ENCODE measurements around the gene OVCA2.

The OVCA2 gene

DNA sequence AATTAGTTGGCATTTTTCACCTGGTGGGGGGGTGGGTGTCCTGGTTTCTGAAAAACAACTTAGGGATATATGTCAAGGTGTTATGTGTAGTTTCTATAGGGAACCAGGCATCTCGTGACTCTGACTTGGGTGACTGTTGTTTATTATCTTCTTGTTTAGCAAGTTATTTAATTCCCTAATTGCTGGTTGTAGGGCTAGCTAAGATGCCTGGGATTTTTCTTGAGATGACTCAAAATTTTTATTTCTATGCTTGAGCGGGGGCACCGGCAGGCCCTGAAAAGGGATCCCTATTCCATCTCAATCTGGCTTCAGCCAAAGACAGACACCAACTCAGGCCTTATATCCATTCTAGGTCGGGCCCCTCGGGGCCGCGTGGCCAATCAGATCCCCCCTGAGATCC lies 8.7 kb upstream of the OVCA2 start:
- Histone ChIP-seq H3K36me3 (peaks cover 22 to 46% (median 35%) of the 10 kb centered on the region in 3 donors), H3K27ac (no peak overlapping the region), H3K4me3 (no peak overlapping the region), H3K27me3 (peaks cover 0 to 16% of the 10 kb centered on the region in 2 donors), H3K4me1 (peaks cover 0 to 26% (median 17%) of the 10 kb centered on the region in 4 donors), H3K9me3 (no peaks in the 10 kb centered on the region)
- TF ChIP-seq, protein P1, sequence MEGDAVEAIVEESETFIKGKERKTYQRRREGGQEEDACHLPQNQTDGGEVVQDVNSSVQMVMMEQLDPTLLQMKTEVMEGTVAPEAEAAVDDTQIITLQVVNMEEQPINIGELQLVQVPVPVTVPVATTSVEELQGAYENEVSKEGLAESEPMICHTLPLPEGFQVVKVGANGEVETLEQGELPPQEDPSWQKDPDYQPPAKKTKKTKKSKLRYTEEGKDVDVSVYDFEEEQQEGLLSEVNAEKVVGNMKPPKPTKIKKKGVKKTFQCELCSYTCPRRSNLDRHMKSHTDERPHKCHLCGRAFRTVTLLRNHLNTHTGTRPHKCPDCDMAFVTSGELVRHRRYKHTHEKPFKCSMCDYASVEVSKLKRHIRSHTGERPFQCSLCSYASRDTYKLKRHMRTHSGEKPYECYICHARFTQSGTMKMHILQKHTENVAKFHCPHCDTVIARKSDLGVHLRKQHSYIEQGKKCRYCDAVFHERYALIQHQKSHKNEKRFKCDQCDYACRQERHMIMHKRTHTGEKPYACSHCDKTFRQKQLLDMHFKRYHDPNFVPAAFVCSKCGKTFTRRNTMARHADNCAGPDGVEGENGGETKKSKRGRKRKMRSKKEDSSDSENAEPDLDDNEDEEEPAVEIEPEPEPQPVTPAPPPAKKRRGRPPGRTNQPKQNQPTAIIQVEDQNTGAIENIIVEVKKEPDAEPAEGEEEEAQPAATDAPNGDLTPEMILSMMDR (IDR thresholded peaks at IDR 0.05): no peak
- no peak for DNase-seq
- intact Hi-C loops (cut with DNase I; ENCODE audit: low total_unique reads): loop anchor here (10.0 kb wide), 2 partner anchors 318 to 378 kb away; partner anchors contain the start of gene TLCD2

DNA sequence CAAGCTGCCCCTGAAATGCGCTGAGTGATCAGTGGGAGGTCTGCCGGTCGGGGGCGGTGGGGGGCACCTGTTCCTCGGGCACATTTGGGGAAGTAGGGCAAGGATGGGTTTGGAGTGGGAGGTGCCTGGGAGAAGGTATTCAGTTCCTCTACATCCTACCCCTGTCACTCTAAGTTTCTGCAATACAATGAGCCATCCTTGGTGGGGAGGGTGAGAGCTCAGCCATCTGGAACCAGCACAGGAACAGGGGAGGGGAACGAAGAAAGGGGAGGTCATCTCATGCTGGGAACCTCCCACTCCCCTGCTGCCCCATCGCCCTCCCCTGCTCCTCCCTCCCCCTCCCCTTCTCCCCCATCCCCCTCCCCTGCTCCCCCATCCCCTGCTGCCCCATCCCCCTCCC lies 7.7 kb upstream of the OVCA2 start:
- no peaks in the 10 kb centered on the region for H3K9me3 ChIP-seq
- peaks cover 22 to 55% (median 35%) of the 10 kb centered on the region in 3 donors for H3K36me3 ChIP-seq
- TF ChIP-seq, protein P1 (IDR thresholded peaks at IDR 0.05): no peak
- H3K4me3 ChIP-seq: no peak overlapping the region
- H3K4me1 ChIP-seq: peaks cover 0 to 26% (median 17%) of the 10 kb centered on the region in 4 donors
- no peak for DNase-seq
- H3K27me3 ChIP-seq: peaks cover 0 to 6% of the 10 kb centered on the region in 2 donors
- intact Hi-C loops (cut with DNase I; ENCODE audit: low total_unique reads): loop anchor here (10.0 kb wide), 2 partner anchors 319 to 379 kb away; partner anchors contain the start of gene TLCD2
- H3K27ac ChIP-seq: no peak overlapping the region

DNA sequence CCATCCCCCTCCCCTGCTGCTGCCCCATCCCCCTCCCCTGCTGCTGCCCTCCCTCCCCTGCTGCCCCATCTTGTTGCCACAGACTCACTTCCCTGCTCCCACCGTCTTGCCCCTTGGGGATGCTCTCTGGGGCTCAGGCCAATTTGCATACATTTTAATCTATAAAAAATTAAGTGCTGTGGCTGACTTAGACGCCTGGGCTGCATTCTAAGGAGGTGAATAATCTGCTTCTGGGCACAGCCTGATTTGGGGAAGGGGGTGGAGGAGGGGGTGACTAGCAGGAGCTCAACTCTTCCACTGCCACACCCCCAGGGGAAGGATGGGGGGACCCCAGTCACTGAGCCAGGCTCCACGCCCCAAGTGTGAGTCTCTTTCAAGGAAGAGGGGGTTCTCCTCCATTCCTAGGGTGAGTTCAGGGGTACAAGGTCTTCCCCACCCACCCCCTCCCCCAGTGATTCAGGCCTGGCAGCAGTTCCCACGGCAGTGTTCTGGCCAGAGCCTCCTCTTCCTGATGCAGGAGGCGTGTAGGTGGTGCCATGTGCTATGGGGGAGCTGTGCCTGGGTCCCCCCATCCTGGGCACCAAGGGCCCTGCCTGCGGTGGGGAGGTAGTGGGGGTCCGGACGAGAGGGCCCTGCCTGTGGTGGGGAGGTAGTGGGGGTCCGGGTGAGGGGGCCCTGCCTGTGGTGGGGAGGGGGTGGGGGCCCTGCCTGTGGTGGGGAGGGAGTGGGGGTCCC lies 6.8 kb upstream of the OVCA2 start:
- intact Hi-C loops (cut with DNase I; ENCODE audit: low total_unique reads): loop anchor here (10.0 kb wide), 2 partner anchors 320 to 380 kb away; partner anchors contain the start of gene TLCD2
- no peaks in the 10 kb centered on the region for H3K27me3 ChIP-seq
- DNase-seq: no peak
- TF ChIP-seq, protein P1 (IDR thresholded peaks at IDR 0.05): no peak
- no peaks in the 10 kb centered on the region for H3K9me3 ChIP-seq
- H3K36me3 ChIP-seq: peaks cover 22 to 61% (median 40%) of the 10 kb centered on the region in 3 donors
- H3K4me3 ChIP-seq: no peak overlapping the region
- H3K27ac ChIP-seq: no peak overlapping the region
- H3K4me1 ChIP-seq: peaks cover 0 to 21% (median 14%) of the 10 kb centered on the region in 4 donors

DNA sequence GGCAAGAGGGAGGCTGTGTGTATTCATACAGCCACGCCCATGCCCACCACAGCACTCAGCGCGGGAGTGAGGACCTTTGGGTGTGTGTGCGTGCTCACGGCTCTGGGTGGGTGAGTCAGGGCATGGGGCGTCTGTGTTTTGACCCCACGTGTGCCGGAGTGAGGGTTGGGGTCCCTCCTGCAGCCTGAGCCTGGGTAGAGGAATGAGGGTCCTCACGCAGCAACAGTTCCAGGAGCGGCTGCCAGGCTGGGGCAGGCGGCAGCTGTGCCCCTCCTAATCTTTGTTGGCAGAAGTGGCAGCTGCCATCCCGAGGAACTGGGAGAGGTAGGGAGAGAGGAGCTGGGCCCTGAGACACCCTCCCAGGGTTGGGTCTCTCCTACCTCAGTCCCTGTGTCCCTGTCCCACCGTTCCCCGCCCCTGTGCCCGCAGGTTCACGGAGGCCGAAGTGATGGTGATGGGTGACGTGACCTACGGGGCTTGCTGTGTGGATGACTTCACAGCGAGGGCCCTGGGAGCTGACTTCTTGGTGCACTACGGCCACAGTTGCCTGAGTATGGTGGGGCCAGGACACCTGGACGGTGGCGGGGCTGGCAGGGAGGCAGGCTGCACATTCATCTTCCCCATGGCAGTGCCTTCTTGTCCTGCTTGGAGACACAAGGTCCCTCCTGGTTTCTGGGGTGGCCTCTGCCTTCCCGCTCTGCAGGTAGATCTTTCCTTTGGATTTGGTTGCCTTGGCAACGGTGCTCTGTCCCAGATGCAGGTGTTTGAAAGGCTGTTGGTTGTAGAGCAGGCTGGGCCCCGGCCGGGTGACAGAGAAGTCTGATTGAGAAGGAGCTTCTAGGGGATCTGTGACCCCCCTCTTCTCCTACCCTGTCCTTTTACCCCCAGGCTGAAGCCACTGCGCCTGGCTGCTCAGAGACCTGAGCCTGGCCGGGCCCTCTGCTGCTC lies 6.0 kb upstream of the OVCA2 start:
- Histone ChIP-seq H3K36me3 (peaks cover 22 to 65% (median 45%) of the 10 kb centered on the region in 3 donors), H3K4me3 (no peak overlapping the region), H3K4me1 (peaks cover 0 to 18% (median 12%) of the 10 kb centered on the region in 4 donors), H3K27me3 (no peaks in the 10 kb centered on the region), H3K9me3 (no peaks in the 10 kb centered on the region), H3K27ac (no peak overlapping the region)
- no peak for DNase-seq
- intact Hi-C loops (cut with DNase I; ENCODE audit: low total_unique reads): loop anchor here (10.0 kb wide), 2 partner anchors 321 to 381 kb away; partner anchors contain the start of gene TLCD2
- TF ChIP-seq, protein P1 (IDR thresholded peaks at IDR 0.05): no peak

DNA sequence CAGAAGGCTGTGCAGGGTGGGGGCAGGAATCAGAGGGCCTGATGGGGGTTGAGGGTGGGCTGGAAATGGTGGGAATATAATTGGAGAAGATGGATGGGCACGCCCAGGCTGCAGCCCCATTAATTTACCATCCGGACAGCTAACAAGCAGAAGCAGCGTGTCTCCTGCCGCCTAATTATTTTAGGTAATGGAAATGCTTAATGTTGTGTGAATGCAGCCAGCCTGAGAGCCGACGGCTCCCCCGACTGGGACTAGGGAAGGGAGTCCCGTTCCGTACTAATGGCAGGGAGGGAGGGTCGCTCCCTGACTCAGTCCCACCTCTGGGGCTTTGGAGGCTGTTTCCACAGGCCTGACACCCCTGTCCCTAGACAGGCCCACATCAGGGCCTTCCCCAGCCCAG lies 4.7 kb upstream of the OVCA2 start:
- TF ChIP-seq, protein P1 (IDR thresholded peaks at IDR 0.05): no peak
- no peak for DNase-seq
- intact Hi-C loops (cut with DNase I; ENCODE audit: low total_unique reads): loop anchor here (10.0 kb wide), 2 partner anchors 322 to 382 kb away; partner anchors contain the start of gene TLCD2
- no peak overlapping the region for H3K4me3 ChIP-seq
- no peaks in the 10 kb centered on the region for H3K9me3 ChIP-seq
- no peaks in the 10 kb centered on the region for H3K27me3 ChIP-seq
- no peak overlapping the region for H3K27ac ChIP-seq
- H3K36me3 ChIP-seq: peaks cover 22 to 65% (median 45%) of the 10 kb centered on the region in 3 donors
- peaks cover 0 to 15% (median 8%) of the 10 kb centered on the region in 4 donors for H3K4me1 ChIP-seq
